ENCODE measurements around the gene ZNF816. TPM values are rescaled to one million over a fixed set of nuclear protein-coding genes. Genes with fewer than 3 reads are reported as not detected.

Gene ZNF816
- total RNA-seq, 1 experiment from 2014 or later = 8.9 TPM

- ChIA-PET POLR2A (no interaction called here), CTCF (no interaction called here), RAD21 (ENCODE audit: low non-redundant PET in 1 of 2, low total read pairs in 2 of 2, uncharacterized antibody in 2 of 2, unreplicated experiment in 2 of 2) (no interaction called here)
- DNase-seq (ENCODE audit: low read depth, low spot score) (no peak), ATAC-seq (no peak)
- no peaks in the 10 kb centered on the region for H4K20me1 ChIP-seq (ENCODE audit: insufficient read depth)
- no peak overlapping the region for H3K4me3 ChIP-seq (replicated peaks in 1 of 2; ENCODE audit: low read depth in 1 of 2, low read length in 2 of 2)
- H3K9me3 ChIP-seq (ENCODE audit: control insufficient read depth in 1 of 2, insufficient read depth in 1 of 2, low read depth in 1 of 2, low read length in 2 of 2) = no peaks in the 10 kb centered on the region
- peaks cover 0 to 6% of the 10 kb centered on the region in 2 experiments; a peak in 1 of 4 replicates for H3K4me1 ChIP-seq (ENCODE audit: control insufficient read depth in 1 of 2, insufficient read depth in 2 of 2, low read length in 2 of 2)
- no peak overlapping the region for H3K9ac ChIP-seq (ENCODE audit: low read length)
- intact Hi-C loops (cut with micrococcal nuclease) = no loop called here
- no peak overlapping the region for H2AFZ ChIP-seq (ENCODE audit: low read depth, low read length, poor library complexity, severe bottlenecking)
- peaks cover 5% of the 10 kb centered on the region; the same call in 1 of the 2 replicates for H3K79me2 ChIP-seq (ENCODE audit: insufficient read depth, low read length)
- no peaks in the 10 kb centered on the region for H3K9me2 ChIP-seq (ENCODE audit: insufficient read depth)
- H3K36me3 ChIP-seq (ENCODE audit: control insufficient read depth in 1 of 2, insufficient read depth in 2 of 2, low read length in 2 of 2) = peaks cover 0 to 7% of the 10 kb centered on the region in 2 experiments; a peak in 1 of 4 replicates
- TF ChIP-seq TCF7L2 (IDR thresholded peaks at IDR 0.05; ENCODE audit: borderline replicate concordance, extremely low read depth, insufficient read depth, insufficient read length) = no peak
- TF ChIP-seq ZNF274 (IDR thresholded peaks at IDR 0.05; ENCODE audit: low read depth, low read length) = no peak
- no peak for TF ChIP-seq EZH2phosphoT487 (IDR thresholded peaks at IDR 0.05; ENCODE audit: borderline replicate concordance)
- TF ChIP-seq POLR2AphosphoS5 (IDR thresholded peaks at IDR 0.05; ENCODE audit: low read depth, low read length) = no peak
- no peak for TF ChIP-seq YY1 (IDR thresholded peaks at IDR 0.05; ENCODE audit: extremely low read depth, insufficient replicate concordance, low read depth, low read length)
- TF ChIP-seq RAD21 (IDR thresholded peaks at IDR 0.05; ENCODE audit: low read depth) = no peak
- TF ChIP-seq CEBPB (IDR thresholded peaks at IDR 0.05; ENCODE audit: low read depth) = no peak
- TF ChIP-seq JUND (IDR thresholded peaks at IDR 0.05) = no peak
- TF ChIP-seq ZFX (IDR thresholded peaks at IDR 0.05) = no peak
- no peak for TF ChIP-seq ATF3 (IDR thresholded peaks at IDR 0.05)
- TF ChIP-seq EZH2 (IDR thresholded peaks at IDR 0.05) = no peak
- TF ChIP-seq POLR2A (IDR thresholded peaks at IDR 0.05; ENCODE audit: borderline replicate concordance, extremely low read depth, insufficient read depth, insufficient read length) = no peak
- no peak for TF ChIP-seq CTCF (IDR thresholded peaks at IDR 0.05 in 2 of 3, conservative IDR thresholded peaks at IDR 0.05 in 1 of 3; ENCODE audit: borderline replicate concordance in 1 of 3, insufficient read depth in 1 of 3, low read depth in 2 of 3, low read length in 2 of 3)
- no peak for TF ChIP-seq ELF1 (IDR thresholded peaks at IDR 0.05; ENCODE audit: borderline replicate concordance, low read depth)
- TF ChIP-seq CBX3 (IDR thresholded peaks at IDR 0.05; ENCODE audit: low read depth) = no peak
- no TSS peak for BruUV-seq (replicated peaks)
- no peaks in the 10 kb centered on the region for H3K27me3 ChIP-seq (ENCODE audit: insufficient read depth, low read length)
- H3K27ac ChIP-seq (ENCODE audit: low read depth, low read length) = no peak overlapping the region
- no peak overlapping the region for H3K4me2 ChIP-seq (ENCODE audit: low read length)
Observed at GRCh38 chr19:52901842-52902241, 60.8 kb downstream of the ZNF816 start.

Other genes starting within 250 kb of the ZNF816 start
- 12.2 TPM for gene ZNF611, start 227.8 kb downstream of the ZNF816 start, total RNA-seq (2021; ENCODE audit: unreplicated experiment)
- gene ZNF600, start 176.1 kb downstream of the ZNF816 start, total RNA-seq (2021; ENCODE audit: unreplicated experiment) = 12.7 TPM
- gene ZNF28, start 141.2 kb downstream of the ZNF816 start, total RNA-seq (2021; ENCODE audit: unreplicated experiment) = 17.8 TPM
- gene ZNF468, start 105.3 kb downstream of the ZNF816 start, total RNA-seq (2021; ENCODE audit: unreplicated experiment) = 12.3 TPM
- gene ZNF320, start 65.2 kb downstream of the ZNF816 start, total RNA-seq (2021; ENCODE audit: unreplicated experiment) = 9.2 TPM
- gene ZNF888, start 39.5 kb downstream of the ZNF816 start, total RNA-seq (2021; ENCODE audit: unreplicated experiment) = 6.4 TPM
- gene ERVV-1, start 51.0 kb upstream of the ZNF816 start, total RNA-seq (2021; ENCODE audit: unreplicated experiment) = not detected
- gene ERVV-2, start 81.9 kb upstream of the ZNF816 start, total RNA-seq (2021; ENCODE audit: unreplicated experiment) = not detected
- gene ZNF160, start 140.5 kb upstream of the ZNF816 start, total RNA-seq (2021; ENCODE audit: unreplicated experiment) = 14.9 TPM
- gene ZNF415, start 170.0 kb upstream of the ZNF816 start, total RNA-seq (2021; ENCODE audit: unreplicated experiment) = not detected
- gene ZNF347, start 196.2 kb upstream of the ZNF816 start, total RNA-seq (2021; ENCODE audit: unreplicated experiment) = 0.17 TPM
- 0.44 TPM for gene ZNF665, start 230.5 kb upstream of the ZNF816 start, total RNA-seq (2021; ENCODE audit: unreplicated experiment)

Measured in HCT116 (cell line).